ENCODE results near the gene PCAT7.
"Not testable (repeated sequence)": the region's sequence is repeated elsewhere in the genome, so short reads cannot be mapped to it uniquely, and the experiment has no call there.

DNA sequence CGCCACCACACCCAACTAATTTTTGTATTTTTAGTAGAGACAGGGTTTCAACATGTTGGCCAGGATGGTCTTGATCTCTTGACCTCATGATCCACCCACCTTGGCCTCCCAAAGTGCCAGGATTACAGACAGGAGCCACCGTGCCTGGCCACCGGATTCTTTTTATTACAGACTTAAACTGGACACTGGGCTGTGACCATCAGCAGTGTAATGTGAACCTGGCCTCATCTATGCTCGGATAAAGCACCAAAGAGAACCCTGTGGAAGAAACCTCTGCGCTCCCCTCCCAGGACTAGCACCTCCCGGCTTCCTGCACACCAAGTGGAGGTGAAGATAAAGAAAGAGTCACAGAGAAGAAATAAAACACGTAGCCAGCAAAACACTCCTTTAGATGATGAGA lies 37.8 kb downstream of the PCAT7 start:
- TF ChIP-seq EZH2 (IDR thresholded peaks at IDR 0.05); POLR2AphosphoS5 (IDR thresholded peaks at IDR 0.05; ENCODE audit: borderline replicate concordance, low read depth, low read length): not testable (repeated sequence)

Measured in SK-N-MC (cell line).